Mesenchymal stem cell (in vitro differentiated cells and primary cell): Measurements from ENCODE around the gene ARMH1.

ENCODE experiments used
- DNase-seq: peaks from one replicate; pipeline ENCODE4 v3.0.0-alpha.2; 2013
- H2AFZ ChIP-seq: one replicate; pipeline ENCODE4 v1.6.1; 2013; ENCODE audit warnings: low read depth, mild to moderate bottlenecking, control low read depth, inconsistent platforms, low read length, moderate library complexity
- H2AK5ac ChIP-seq: 2 replicates; pipeline ENCODE4 v1.6.1; 2013; ENCODE audit warnings: low read length, moderate library complexity, mild to moderate bottlenecking, inconsistent platforms; ENCODE audit not compliant: severe bottlenecking
- H2BK120ac ChIP-seq: one replicate; pipeline ENCODE4 v1.6.1; 2013; ENCODE audit warnings: low read depth, mild to moderate bottlenecking, inconsistent platforms, low read length, moderate library complexity
- H2BK12ac ChIP-seq, 2 experiments: one replicate each; pipeline ENCODE4 v1.6.1; 2013; ENCODE audit warnings: inconsistent platforms in 2 of 2, low read length in 2 of 2, mild to moderate bottlenecking in 2 of 2, moderate library complexity in 2 of 2, control low read depth in 1 of 2
- H2BK15ac ChIP-seq: one replicate; pipeline ENCODE4 v1.6.1; 2013; ENCODE audit warnings: mild to moderate bottlenecking, low read depth, inconsistent platforms; ENCODE audit not compliant: poor library complexity, severe bottlenecking
- H2BK5ac ChIP-seq: 2 replicates; pipeline ENCODE4 v1.6.1; 2013; ENCODE audit warnings: low read depth, mild to moderate bottlenecking, low read length, control low read depth, inconsistent platforms; ENCODE audit not compliant: poor library complexity, severe bottlenecking
- H3K14ac ChIP-seq, 2 experiments: one replicate each; pipeline ENCODE4 v1.6.1; 2013; ENCODE audit warnings: inconsistent platforms in 2 of 2, low read length in 2 of 2, control low read depth in 1 of 2, mild to moderate bottlenecking in 1 of 2, moderate library complexity in 1 of 2
- H3K18ac ChIP-seq, 2 experiments: one replicate each; pipeline ENCODE4 v1.6.1; 2013; ENCODE audit warnings: inconsistent platforms in 2 of 2, low read length in 2 of 2, control low read depth in 1 of 2, low read depth in 1 of 2, mild to moderate bottlenecking in 1 of 2
- H3K23ac ChIP-seq, 2 experiments: one replicate each; pipeline ENCODE4 v1.6.1; 2013; ENCODE audit warnings: inconsistent platforms in 2 of 2, low read length in 2 of 2, mild to moderate bottlenecking in 2 of 2, moderate library complexity in 2 of 2, control low read depth in 1 of 2
- H3K27ac ChIP-seq: 2 replicates; pipeline ENCODE4 v1.5.1; 2013; ENCODE audit warnings: mild to moderate bottlenecking, moderate library complexity, low read length, control low read depth, inconsistent platforms; ENCODE audit not compliant: poor library complexity, severe bottlenecking
- H3K27me3 ChIP-seq, 2 experiments: 2 replicates each; pipeline versions ENCODE4 v1.6.1 to v1.7.0; 2013; ENCODE audit warnings: low read length in 2 of 2, mild to moderate bottlenecking in 2 of 2, moderate library complexity in 2 of 2, control low read depth in 1 of 2, inconsistent platforms in 1 of 2; ENCODE audit not compliant: control insufficient read depth in 1 of 2, insufficient read depth in 1 of 2
- H3K36me3 ChIP-seq, 2 experiments: 2 replicates each; pipeline versions ENCODE4 v1.6.1 to v1.7.0; 2013; ENCODE audit warnings: low read length in 2 of 2, control low read depth in 1 of 2, inconsistent platforms in 1 of 2, low read depth in 1 of 2, mild to moderate bottlenecking in 1 of 2; ENCODE audit not compliant: insufficient read depth in 2 of 2, control insufficient read depth in 1 of 2
- H3K4ac ChIP-seq, 2 experiments: one replicate each; pipeline ENCODE4 v1.6.1; 2013; ENCODE audit warnings: inconsistent platforms in 2 of 2, low read length in 2 of 2, mild to moderate bottlenecking in 2 of 2, moderate library complexity in 2 of 2, control low read depth in 1 of 2, low read depth in 1 of 2
- H3K4me1 ChIP-seq: 2 replicates; pipeline ENCODE4 v1.6.1; 2013; ENCODE audit warnings: low read depth, low read length, control low read depth; ENCODE audit not compliant: control insufficient read depth, insufficient read depth
- H3K4me2 ChIP-seq: 2 replicates; pipeline ENCODE4 v1.6.1; 2013; ENCODE audit warnings: low read length, mild to moderate bottlenecking, inconsistent platforms; ENCODE audit not compliant: poor library complexity, severe bottlenecking
- H3K4me3 ChIP-seq, 2 experiments: 2 replicates each; pipeline versions ENCODE4 v1.5.1 to v1.7.0; 2013; ENCODE audit warnings: low read length in 2 of 2, mild to moderate bottlenecking in 2 of 2, control low read depth in 1 of 2, low read depth in 1 of 2; ENCODE audit not compliant: insufficient read depth in 1 of 2
- H3K79me1 ChIP-seq: replicated peaks from 2 replicates; pipeline ENCODE4 v1.6.1; 2013; ENCODE audit warnings: mild to moderate bottlenecking, control low read depth, low read length, inconsistent platforms; ENCODE audit not compliant: poor library complexity, severe bottlenecking
- H3K9ac ChIP-seq: 2 replicates; pipeline ENCODE4 v1.7.0; 2013; ENCODE audit warnings: mild to moderate bottlenecking, low read length, moderate library complexity
- H3K9me3 ChIP-seq: 2 replicates; pipeline ENCODE4 v1.7.0; 2013; ENCODE audit warnings: mild to moderate bottlenecking, low read length; ENCODE audit not compliant: control insufficient read depth
- H4K8ac ChIP-seq: one replicate; pipeline ENCODE4 v1.6.1; 2013; ENCODE audit warnings: inconsistent platforms, mild to moderate bottlenecking, low read length, moderate library complexity
- H4K91ac ChIP-seq: one replicate; pipeline ENCODE4 v1.6.1; 2013; ENCODE audit warnings: mild to moderate bottlenecking, low read length, inconsistent platforms
- WGBS: methylation state at CpG from one replicate; pipeline ENCODE4 v1.1.7; 2013; ENCODE audit warnings: mixed read lengths; 5-methylcytosine and 5-hydroxymethylcytosine counted together

Gene ARMH1

GRCh38 chr1:44681905-44682882 is 7.7 kb downstream of the ARMH1 start:
- Histone ChIP-seq H3K23ac (no peak overlapping the region), H3K4me1 (no peaks in the 10 kb centered on the region), H3K27me3 (no peaks in the 10 kb centered on the region), H4K91ac (no peak overlapping the region), H3K9me3 (no peaks in the 10 kb centered on the region), H3K4ac (no peak overlapping the region), H2BK12ac (no peak overlapping the region), H3K79me1 (peaks cover 11% of the 10 kb centered on the region), H3K14ac (no peak overlapping the region), H3K36me3 (peaks cover 0 to 8% of the 10 kb centered on the region in 2 experiments), H2BK5ac (no peak overlapping the region), H3K4me2 (no peak overlapping the region), H2AFZ (no peak overlapping the region), H3K9ac (no peak overlapping the region), H4K8ac (no peak overlapping the region), H3K27ac (no peak overlapping the region), H2BK120ac (no peak overlapping the region), H3K18ac (no peak overlapping the region), H2BK15ac (no peak overlapping the region), H2AK5ac (no peak overlapping the region), H3K4me3 (no peak overlapping the region)
- WGBS: 84% methylated on average over 13 of the region's 14 CpGs
- DNase-seq: no peak

- Histone ChIP-seq H3K23ac (no peak overlapping the region), H3K9me3 (no peaks in the 10 kb centered on the region), H3K9ac (no peak overlapping the region), H3K4me1 (no peaks in the 10 kb centered on the region), H2AFZ (no peak overlapping the region), H2BK12ac (no peak overlapping the region), H3K27ac (no peak overlapping the region), H3K18ac (no peak overlapping the region), H2AK5ac (no peak overlapping the region), H3K4ac (no peak overlapping the region), H3K36me3 (peaks cover 0 to 8% of the 10 kb centered on the region in 2 experiments), H2BK5ac (no peak overlapping the region), H3K4me2 (no peak overlapping the region), H3K14ac (no peak overlapping the region), H3K79me1 (peaks cover 7% of the 10 kb centered on the region), H3K27me3 (no peaks in the 10 kb centered on the region), H4K91ac (no peak overlapping the region), H3K4me3 (no peak overlapping the region), H2BK120ac (no peak overlapping the region), H2BK15ac (no peak overlapping the region), H4K8ac (no peak overlapping the region)
- no peak for DNase-seq
- WGBS: 96% methylated on average over 3 of the region's 3 CpGs
Measured at GRCh38 chr1:44682883-44683265, 8.4 kb downstream of the ARMH1 start.

GRCh38 chr1:44684525-44684924 is 10.0 kb downstream of the ARMH1 start:
- Histone ChIP-seq H3K27me3 (no peaks in the 10 kb centered on the region), H3K9me3 (no peaks in the 10 kb centered on the region), H3K23ac (no peak overlapping the region), H3K27ac (no peak overlapping the region), H3K9ac (no peak overlapping the region), H3K4ac (no peak overlapping the region), H3K4me2 (no peak overlapping the region), H2AK5ac (no peak overlapping the region), H4K91ac (no peak overlapping the region), H2BK120ac (no peak overlapping the region), H4K8ac (peak overlapping the region; percentile 16), H3K14ac (no peak overlapping the region), H3K79me1 (peaks cover 2% of the 10 kb centered on the region), H3K18ac (no peak overlapping the region), H3K4me1 (no peaks in the 10 kb centered on the region), H3K4me3 (no peak overlapping the region), H2BK15ac (no peak overlapping the region), H2BK5ac (no peak overlapping the region), H2AFZ (no peak overlapping the region), H3K36me3 (peaks cover 0 to 5% of the 10 kb centered on the region in 2 experiments), H2BK12ac (no peak overlapping the region)
- DNase-seq: no peak
- WGBS: 100% methylated on average over 1 of the region's 1 CpG

- no peak overlapping the region for H3K27ac ChIP-seq
- H2BK12ac ChIP-seq: no peak overlapping the region
- H2BK15ac ChIP-seq: no peak overlapping the region
- no peak overlapping the region for H2BK120ac ChIP-seq
- no peak overlapping the region for H2AK5ac ChIP-seq
- no peak overlapping the region for H4K8ac ChIP-seq
- H3K27me3 ChIP-seq: no peaks in the 10 kb centered on the region
- WGBS: 86% methylated on average over 1 of the region's 4 CpGs
- H3K4ac ChIP-seq: no peak overlapping the region
- DNase-seq: no peak
- H3K9me3 ChIP-seq: no peaks in the 10 kb centered on the region
- H2BK5ac ChIP-seq: no peak overlapping the region
- no peak overlapping the region for H3K4me3 ChIP-seq
- no peak overlapping the region for H2AFZ ChIP-seq
- no peak overlapping the region for H3K14ac ChIP-seq
- H3K4me1 ChIP-seq: no peaks in the 10 kb centered on the region
- no peak overlapping the region for H3K23ac ChIP-seq
- peaks cover 2% of the 10 kb centered on the region for H3K79me1 ChIP-seq
- H4K91ac ChIP-seq: no peak overlapping the region
- no peak overlapping the region for H3K18ac ChIP-seq
- no peak overlapping the region for H3K4me2 ChIP-seq
- H3K36me3 ChIP-seq: no peaks in the 10 kb centered on the region
- H3K9ac ChIP-seq: no peak overlapping the region
Measured at GRCh38 chr1:44685218-44685617, 10.7 kb downstream of the ARMH1 start.
